Stimulated activated naive CD4-positive, alpha-beta T cell (primary cell): ENCODE measurements around the gene KDM4C.

Experiments used
- DNase-seq, 6 experiments: peaks; one replicate each; lab custom pipeline; 2025; lab: John Stamatoyannopoulos, UW

The KDM4C gene

DNA sequence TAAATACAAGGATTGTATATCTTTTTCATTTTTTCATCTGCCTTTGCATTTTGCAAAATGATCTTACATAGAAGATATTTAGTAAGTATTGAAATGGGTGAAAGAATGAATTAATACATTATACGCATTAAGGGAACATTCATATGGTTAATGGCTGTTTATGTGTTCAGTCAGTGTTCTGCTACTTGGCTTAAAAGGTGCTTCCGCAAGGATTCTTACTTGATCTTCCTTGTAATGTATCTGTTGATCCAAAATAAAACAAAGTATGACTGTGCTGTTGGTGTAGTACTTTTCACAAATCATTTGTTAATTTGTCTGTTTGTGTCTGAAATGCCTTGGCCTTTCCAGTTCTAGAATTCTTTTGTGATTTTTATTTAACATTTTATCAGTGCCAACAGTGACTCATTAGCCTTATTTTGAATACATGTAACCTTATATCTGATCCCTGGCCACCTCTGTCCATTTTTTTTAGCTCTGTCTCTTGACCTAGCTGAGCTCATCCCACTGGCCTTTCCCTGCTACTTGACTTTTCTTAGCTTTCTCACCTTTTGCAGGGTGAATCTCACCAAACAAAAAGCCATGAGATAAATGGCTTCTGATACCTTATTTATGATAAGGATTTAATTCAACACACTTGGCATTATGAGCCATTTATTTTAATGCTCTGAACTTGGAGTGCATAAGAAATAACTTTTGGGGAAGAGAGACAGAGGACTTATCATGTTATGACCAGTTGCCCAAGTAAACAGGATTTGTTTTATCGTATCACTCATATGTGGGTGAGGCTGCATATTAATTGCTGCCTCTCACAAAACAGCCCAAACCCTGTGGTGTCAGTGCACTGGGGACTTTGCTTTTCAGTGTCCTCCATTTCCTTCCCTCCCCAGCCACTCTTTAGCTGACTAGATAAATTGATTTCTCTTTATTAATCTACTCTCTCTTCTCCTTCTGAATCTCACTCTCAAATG, 340.3 kb downstream of the KDM4C start:
- DNase-seq = no peak

DNA sequence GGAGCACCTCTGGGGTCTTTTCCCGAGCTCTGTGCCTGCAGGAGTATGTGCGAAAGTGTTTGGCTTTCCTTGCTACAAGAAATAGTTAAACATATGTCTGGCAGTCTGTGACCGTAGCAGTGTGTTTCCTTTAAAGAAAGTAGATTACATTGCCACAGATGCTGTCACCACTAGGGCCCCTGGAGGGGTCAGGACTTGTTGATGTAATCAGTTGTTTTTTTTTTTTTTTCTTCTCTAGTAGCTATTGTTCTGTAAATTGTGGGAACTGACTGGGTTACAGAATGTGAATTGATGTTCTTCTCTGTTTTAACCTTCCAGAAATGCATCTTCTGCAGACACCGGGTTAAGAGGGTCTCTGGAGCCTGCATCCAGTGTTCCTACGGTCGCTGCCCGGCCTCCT, 345.6 kb downstream of the KDM4C start:
- no peak for DNase-seq

- DNase-seq = no peak
These were observed 346.0 kb downstream of the KDM4C start for GRCh38 chr9:7103771-7104170.

DNA sequence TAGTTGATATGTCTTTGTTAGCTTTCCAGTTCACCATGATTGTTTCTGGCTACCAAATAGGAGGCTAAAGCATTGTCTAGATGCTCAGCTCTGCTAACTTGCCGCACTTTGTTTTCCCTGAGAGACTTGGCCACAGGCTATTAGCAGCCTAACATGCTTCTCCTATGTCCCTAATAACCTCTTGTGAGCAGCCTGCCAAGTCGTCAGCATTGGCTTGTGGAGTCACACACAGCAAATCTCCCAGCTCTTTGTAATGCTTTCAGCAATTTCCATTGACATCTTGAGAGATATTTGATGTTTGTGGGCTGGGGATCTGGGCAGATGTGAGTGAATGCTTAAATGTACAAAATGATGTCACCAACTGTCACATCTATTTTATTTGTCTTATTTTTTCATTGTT, 346.9 kb downstream of the KDM4C start:
- no peak for DNase-seq

GRCh38 chr9:7105095-7105494, 347.3 kb downstream of the KDM4C start:
- no peak for DNase-seq

DNA sequence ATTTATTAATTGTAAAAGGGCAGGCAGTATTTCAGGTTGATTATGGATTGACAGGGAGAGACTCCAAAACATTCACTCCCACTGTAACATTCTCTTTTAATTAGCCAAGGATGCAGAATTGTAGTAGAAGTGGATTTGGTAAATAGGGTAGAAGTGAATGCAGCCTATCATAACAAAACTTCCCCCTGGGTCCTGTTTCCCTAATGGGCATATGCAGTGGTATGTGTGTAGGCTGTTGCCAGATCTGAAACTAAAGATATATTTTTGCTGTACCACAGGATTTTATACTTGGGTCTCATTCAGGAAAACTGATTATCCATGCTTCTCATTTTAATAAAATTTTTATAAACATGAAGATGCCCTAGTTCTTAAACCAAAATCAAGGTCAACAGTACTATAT, 351.2 kb downstream of the KDM4C start:
- DNase-seq = no peak

DNA sequence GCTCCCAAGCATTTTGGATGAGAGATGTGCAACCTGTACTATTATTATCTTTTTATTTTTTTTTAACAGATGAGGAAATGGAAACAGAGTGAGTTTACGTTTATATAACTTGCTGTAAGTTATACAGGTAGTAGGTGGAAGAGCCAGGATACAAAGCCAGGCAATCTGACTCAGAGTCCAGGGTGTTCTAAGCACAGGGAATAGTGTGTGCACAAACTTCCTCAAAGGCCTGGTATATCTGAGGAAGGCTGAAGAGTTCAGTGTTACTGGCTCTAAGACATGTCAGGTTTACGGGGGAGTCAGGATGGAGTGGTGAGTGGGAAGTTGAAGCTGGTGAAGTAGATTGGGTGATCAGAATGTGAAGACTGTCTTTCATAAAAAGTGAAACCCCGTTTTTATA, 353.6 kb downstream of the KDM4C start:
- DNase-seq = no peak

DNA sequence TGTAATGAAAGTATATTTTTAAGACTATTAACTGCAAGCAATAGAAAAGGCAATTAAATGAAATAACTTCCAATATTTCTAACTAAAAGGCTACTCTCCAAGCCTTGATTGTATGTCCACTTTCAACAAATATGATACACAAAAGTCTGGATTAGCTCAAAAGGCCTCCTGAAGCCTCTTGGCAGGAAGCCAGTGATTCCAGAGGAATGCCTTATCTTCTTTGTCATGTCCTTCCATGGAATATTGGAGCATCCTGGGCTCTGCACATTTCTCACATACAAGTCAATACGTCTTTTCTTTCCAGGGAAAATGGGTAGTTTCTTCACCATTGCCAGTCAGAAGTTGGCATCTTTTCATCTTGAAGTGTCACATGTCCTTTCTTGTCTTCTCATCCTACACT, 357.8 kb downstream of the KDM4C start:
- no peak for DNase-seq

DNA sequence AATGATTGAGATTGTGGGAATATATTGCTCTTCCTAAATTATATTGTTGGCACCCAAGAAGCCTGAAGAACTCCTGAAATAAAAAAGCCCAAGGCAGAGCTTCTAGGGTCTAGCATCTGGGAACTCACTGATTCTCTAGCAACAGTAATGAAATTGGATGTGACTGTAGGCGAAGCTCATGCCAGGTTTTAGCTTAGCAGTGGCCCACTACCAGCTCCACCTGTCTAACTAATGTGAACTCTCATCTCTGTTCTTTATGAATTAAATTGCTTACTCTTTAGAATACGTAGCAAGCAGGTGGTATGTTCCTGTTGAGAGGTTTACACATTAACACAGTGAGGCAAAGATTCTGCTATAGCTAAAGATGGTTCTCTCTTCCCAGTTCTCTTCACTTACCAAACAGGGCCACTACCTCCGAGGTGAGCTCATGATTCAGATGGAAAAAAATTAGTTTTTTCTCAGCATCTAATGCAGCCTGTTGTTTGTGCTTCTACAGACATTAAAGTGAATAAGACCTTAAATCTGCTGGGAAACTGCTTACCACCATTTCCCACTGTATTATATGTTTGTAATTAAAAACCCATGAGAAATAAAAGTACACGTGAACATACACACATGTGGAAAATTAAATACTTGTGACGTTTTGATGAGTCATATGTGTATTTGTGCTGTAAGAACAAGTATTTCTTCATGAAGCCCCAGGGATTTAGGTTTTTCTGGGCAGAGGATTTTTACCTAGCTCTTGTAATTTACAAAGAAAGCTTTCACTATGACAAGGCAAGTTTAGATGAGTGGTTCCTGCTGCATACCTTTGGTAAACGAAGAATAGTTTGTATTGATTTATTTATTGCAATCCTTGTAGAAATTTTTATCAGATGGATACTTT, 360.1 kb downstream of the KDM4C start:
- no peak for DNase-seq

- DNase-seq = no peak
These were observed 360.9 kb downstream of the KDM4C start for GRCh38 chr9:7118633-7119032.

DNA sequence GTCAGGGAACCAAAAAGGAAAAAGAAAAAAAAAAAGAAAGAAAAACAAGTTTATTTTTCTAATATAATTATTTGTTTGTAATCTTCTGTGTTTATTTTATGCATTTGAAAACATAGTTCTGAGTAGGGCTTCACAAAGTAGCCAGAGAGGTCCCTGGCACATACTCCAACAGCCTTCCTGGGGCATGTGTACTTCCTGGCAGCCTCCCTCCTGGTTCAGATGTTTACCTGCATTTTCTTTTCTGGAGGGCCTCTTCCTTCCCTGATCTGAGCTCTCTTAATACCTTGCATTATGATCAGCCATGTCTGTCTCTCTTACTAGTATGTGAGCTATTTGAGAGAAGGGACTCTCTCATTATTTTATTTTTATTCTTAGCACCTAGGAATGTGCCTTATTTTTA, 361.8 kb downstream of the KDM4C start:
- no peak for DNase-seq

DNA sequence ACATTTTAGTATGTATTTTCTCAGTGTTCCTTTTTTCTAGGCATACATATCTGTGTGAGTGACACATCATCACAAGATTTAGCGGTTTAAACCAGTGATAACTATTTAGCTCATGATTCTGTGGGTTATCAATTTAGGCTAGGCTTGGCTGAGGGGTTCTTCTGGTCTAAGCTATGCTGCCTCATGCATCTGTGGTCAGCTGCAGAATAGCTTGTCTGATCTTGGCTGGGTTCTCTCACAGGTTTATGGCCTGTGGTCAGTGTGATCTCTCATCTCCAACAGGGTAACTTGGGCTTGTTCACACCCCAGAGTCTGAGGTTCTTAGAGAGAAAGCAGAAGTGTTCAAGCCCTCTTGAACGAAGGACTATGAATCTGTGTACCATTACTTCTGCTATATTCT, 363.3 kb downstream of the KDM4C start:
- DNase-seq = no peak

- DNase-seq = no peak
These were observed 363.9 kb downstream of the KDM4C start for GRCh38 chr9:7121664-7122063.

DNA sequence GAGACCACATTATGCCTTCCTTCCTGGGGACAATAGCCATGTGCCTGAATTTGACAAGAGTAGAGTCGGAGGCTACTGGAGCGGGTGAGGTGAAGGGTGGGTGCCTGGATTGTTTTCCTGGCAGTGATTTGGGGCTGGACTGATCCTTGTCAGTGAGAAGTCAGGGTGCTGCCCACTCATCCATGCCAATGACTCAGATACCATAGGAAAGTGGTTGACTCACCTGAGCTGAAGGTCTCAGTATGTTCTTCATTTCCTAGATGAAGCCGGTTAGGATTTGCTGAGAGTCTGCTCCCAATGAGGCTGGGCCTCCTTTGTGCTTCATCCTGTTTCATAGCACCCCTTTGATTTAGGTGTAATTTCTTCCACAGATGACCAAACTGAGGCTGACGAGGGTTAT, 366.0 kb downstream of the KDM4C start:
- no peak for DNase-seq

DNA sequence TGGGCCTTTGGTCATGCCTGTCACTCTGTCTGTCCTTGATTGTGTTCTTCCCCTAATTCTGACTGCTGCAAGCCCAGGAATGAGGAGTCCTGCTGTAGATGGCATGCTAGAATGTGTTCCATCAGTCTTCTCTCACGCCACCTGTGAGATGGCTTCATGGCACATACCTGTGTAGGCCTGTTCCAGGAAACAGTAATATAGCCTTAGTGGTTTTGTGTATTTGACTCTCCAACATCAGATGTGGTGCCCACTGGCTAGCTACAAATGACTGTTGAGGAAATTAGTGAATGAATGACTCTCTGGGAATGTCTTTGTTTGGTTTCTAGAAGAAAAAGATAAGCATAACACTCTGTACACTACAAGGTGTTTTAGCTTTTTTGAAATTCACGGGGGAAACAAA, 367.5 kb downstream of the KDM4C start:
- no peak for DNase-seq

GRCh38 chr9:7129391-7129790, 371.6 kb downstream of the KDM4C start:
- no peak for DNase-seq

DNA sequence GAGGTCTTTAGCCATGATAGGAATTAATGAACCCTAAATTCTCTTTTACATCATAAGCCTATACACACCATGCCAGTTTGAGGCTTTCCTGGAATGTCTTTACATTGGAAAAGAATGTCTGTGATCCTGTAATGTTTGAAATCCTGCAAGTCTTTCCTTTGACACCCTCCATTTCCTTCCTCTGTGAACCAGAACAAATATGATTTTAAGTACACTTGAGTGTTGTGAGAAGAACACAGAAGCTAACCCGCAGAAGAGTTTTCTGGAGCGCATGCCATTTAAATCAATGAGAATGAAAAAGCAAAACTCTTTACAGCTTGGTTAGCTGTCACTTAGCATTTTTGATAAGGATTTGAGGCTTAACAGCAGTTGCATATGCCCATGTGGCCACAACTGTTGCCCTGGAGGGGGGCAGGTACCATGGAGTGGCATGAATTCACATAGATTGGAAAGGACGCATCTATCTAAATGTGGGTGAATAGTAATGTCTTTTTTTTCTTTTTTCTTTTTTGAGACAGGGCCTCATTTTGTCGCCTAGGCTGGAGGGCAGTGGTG, 372.6 kb downstream of the KDM4C start:
- DNase-seq = no peak

GRCh38 chr9:7132605-7133004, 374.8 kb downstream of the KDM4C start:
- no peak for DNase-seq

GRCh38 chr9:7135735-7136134, 378.0 kb downstream of the KDM4C start:
- no peak for DNase-seq

DNA sequence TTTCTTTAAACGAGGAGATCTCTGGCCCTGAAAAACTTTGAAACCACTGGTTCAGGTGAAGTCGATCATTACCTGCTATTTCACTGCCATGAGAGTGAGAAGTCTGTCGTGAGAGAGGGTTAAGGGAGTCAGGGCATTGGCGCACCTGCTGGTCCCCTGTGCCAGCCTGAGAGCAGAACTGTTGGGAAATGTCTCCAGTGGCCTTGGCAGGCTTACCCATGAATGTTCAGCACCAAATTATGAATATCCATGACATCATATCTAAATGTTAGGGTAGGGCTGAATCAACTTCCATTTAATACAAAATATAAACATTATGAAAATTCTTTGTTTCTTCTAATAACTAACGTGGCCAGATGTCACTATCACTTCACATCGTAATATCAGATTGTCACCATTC, 379.3 kb downstream of the KDM4C start:
- no peak for DNase-seq

GRCh38 chr9:7137571-7137970, 379.8 kb downstream of the KDM4C start:
- DNase-seq = no peak

GRCh38 chr9:7139886-7140285, 382.1 kb downstream of the KDM4C start:
- DNase-seq = no peak

- DNase-seq = no peak
These were observed 382.6 kb downstream of the KDM4C start for GRCh38 chr9:7140401-7140800.
